SK-N-SH (cell line): ENCODE data around the gene PPP1R12B. TPM values are rescaled to one million over a fixed set of nuclear protein-coding genes. Genes with fewer than 3 reads are reported as not detected.
"Not testable (repeated sequence)": the region's sequence is repeated elsewhere in the genome, so short reads cannot be mapped to it uniquely, and the experiment has no call there.

Experiments
- CTCF ChIA-PET: fragments of 300-600, 350-600 bp; formaldehyde crosslinking; extraction: SDS; loops from one replicate; lab custom pipeline; 2021; lab: Yijun Ruan, JAX
- POLR2A ChIA-PET: fragments of 350-600 bp; sonication (Branson Sonifier 250); formaldehyde crosslinking; extraction: SDS; loops from one replicate; lab custom pipeline; 2020; ENCODE audit warnings: antibody characterized with exemption, inconsistent platforms; lab: Yijun Ruan, JAX
- DNase-seq: peaks from one replicate; pipeline ENCODE4 v3.0.0; 2012
- H2AFZ ChIP-seq: fragments of 200-600 bp; sonication (generic); 2 replicates; pipeline ENCODE4 v1.8.1; 2016; ENCODE audit warnings: antibody characterized with exemption, mild to moderate bottlenecking, low read depth
- H3F3A ChIP-seq: fragments of 200-600 bp; sonication (generic); replicated peaks from 2 replicates; pipeline ENCODE3; 2016; ENCODE audit warnings: antibody characterized with exemption, mild to moderate bottlenecking; ENCODE audit not compliant: insufficient read depth
- H3K27ac ChIP-seq, 2 experiments: fragments of 200-500 bp in 1 of 2; fragments of 200-600 bp in 1 of 2; sonication (Bioruptor generic) in 1 of 2; sonication (generic), shearing (Covaris generic) in 1 of 2; 2 replicates each; pipeline versions ENCODE4 v1.5.1 to v1.6.1; 2014 to 2016; ENCODE audit warnings: low read depth in 2 of 2, inconsistent platforms in 1 of 2, low read length in 1 of 2, mild to moderate bottlenecking in 1 of 2, mixed read lengths in 1 of 2
- H3K27me3 ChIP-seq: fragments of 200-600 bp; sonication (generic), shearing (Covaris generic); 2 replicates; pipeline ENCODE4 v1.6.1; 2016; ENCODE audit warnings: mixed run types; ENCODE audit not compliant: insufficient read depth
- H3K36me3 ChIP-seq, 2 experiments: fragments of 200-500 bp in 1 of 2; fragments of 200-600 bp in 1 of 2; sonication (Bioruptor generic) in 1 of 2; sonication (generic) in 1 of 2; replicated peaks in 1 of 2; 2 replicates each; pipeline versions ENCODE3 to v1.5.1; 2014 to 2016; ENCODE audit warnings: low read length in 1 of 2, mild to moderate bottlenecking in 1 of 2; ENCODE audit not compliant: insufficient read depth in 2 of 2, control insufficient read depth in 1 of 2
- H3K4me1 ChIP-seq, 2 experiments: fragments of 200-500 bp in 1 of 2; fragments of 200-600 bp in 1 of 2; sonication (Bioruptor generic) in 1 of 2; sonication (generic), shearing (Covaris generic) in 1 of 2; 2 replicates each; pipeline versions ENCODE4 v1.5.1 to v1.6.1; 2014 to 2016; ENCODE audit warnings: low read depth in 1 of 2, low read length in 1 of 2, mixed run types in 1 of 2; ENCODE audit not compliant: insufficient read depth in 2 of 2, control insufficient read depth in 1 of 2
- H3K4me2 ChIP-seq: fragments of 200-600 bp; sonication (generic), shearing (Covaris generic); 2 replicates; pipeline ENCODE4 v1.6.1; 2017; ENCODE audit warnings: mixed run types
- H3K4me3 ChIP-seq, 2 experiments: fragments of 200-500 bp in 1 of 2; fragments of 200-600 bp in 1 of 2; sonication (Bioruptor generic) in 1 of 2; sonication (generic), shearing (Covaris generic) in 1 of 2; 2 replicates each; pipeline versions ENCODE4 v1.5.1 to v1.8.1; 2014 to 2016; ENCODE audit warnings: low read depth in 2 of 2, inconsistent platforms in 1 of 2, low read length in 1 of 2, mild to moderate bottlenecking in 1 of 2, mixed read lengths in 1 of 2, moderate library complexity in 1 of 2
- H3K79me2 ChIP-seq: fragments of 200-600 bp; sonication (generic); 2 replicates; pipeline ENCODE4 v1.8.1; 2017; ENCODE audit warnings: mild to moderate bottlenecking; ENCODE audit not compliant: insufficient read depth
- H3K9ac ChIP-seq: fragments of 200-600 bp; sonication (generic); 2 replicates; pipeline ENCODE4 v1.6.1; 2017; ENCODE audit warnings: mixed run types
- H3K9me2 ChIP-seq: fragments of 200-600 bp; sonication (generic); 2 replicates; pipeline ENCODE4 v1.6.1; 2017; ENCODE audit warnings: mixed run types
- H3K9me3 ChIP-seq: fragments of 200-600 bp; sonication (generic); 2 replicates; pipeline ENCODE4 v1.6.1; 2017; ENCODE audit warnings: mixed run types, mild to moderate bottlenecking, moderate library complexity
- H4K20me1 ChIP-seq: fragments of 200-600 bp; sonication (generic); 2 replicates; pipeline ENCODE4 v1.6.1; 2017; ENCODE audit warnings: mild to moderate bottlenecking, mixed run types; ENCODE audit not compliant: insufficient read depth
- CTCF ChIP-seq: fragments of 200-600 bp; sonication (generic); IDR thresholded peaks from 2 replicates; pipeline ENCODE4 v1.6.1; 2017; ENCODE audit warnings: antibody characterized with exemption, mild to moderate bottlenecking, moderate library complexity
- FOXJ3 ChIP-seq: sonication (generic); formaldehyde crosslinking; IDR thresholded peaks from 2 replicates; pipeline ENCODE4 v1.5.1; 2020; ENCODE audit warnings: mild to moderate bottlenecking, missing genetic modification reagents
- FOXM1 ChIP-seq: IDR thresholded peaks from 2 replicates; pipeline ENCODE4 v1.4.0; 2012; ENCODE audit warnings: low read depth, mild to moderate bottlenecking
- RAD21 ChIP-seq: IDR thresholded peaks from 2 replicates; pipeline ENCODE4 v1.6.1; 2012; ENCODE audit warnings: mild to moderate bottlenecking, low read length
- RCOR1 ChIP-seq: fragments of 150-350 bp; IDR thresholded peaks from 2 replicates; pipeline ENCODE4 v1.6.1; 2017; ENCODE audit warnings: antibody characterized with exemption, low read length
- SMC3 ChIP-seq: IDR thresholded peaks from 2 replicates; pipeline ENCODE4 v1.6.1; 2012; ENCODE audit warnings: low read depth, low read length, improper control_type of control experiment
- TAF1 ChIP-seq: IDR thresholded peaks from 2 replicates; pipeline ENCODE4 v1.6.1; 2012; ENCODE audit warnings: low read depth, mild to moderate bottlenecking, low read length, moderate library complexity, borderline replicate concordance
- TCF12 ChIP-seq: IDR thresholded peaks from 2 replicates; pipeline ENCODE4 v1.4.0; 2012
- TEAD4 ChIP-seq: IDR thresholded peaks from 2 replicates; pipeline ENCODE4 v1.4.0; 2012; ENCODE audit warnings: mild to moderate bottlenecking, borderline replicate concordance; ENCODE audit not compliant: insufficient read depth
- WGBS: methylation state at CpG from one replicate; pipeline ENCODE4 v1.1.6; 2017; ENCODE audit warnings: low lambda C conversion rate; 5-methylcytosine and 5-hydroxymethylcytosine counted together
- polyA plus RNA-seq, 3 experiments: library from polyadenylated mRNA; depleted of rRNA; stranded (reverse); fragments of >200 nt; gene quantifications; 2 replicates each; pipeline ENCODE4 v1.2.3, GENCODE V29; 2012
- TF ChIP-seq, protein P1 (sequence below): IDR thresholded peaks from 2 replicates; pipeline ENCODE4 v1.4.0; 2012; ENCODE audit warnings: low read depth, borderline replicate concordance

PPP1R12B gene
- polyA plus RNA-seq, 1 of the 3 experiments (the other 2 are of a cell fraction): 2.8 TPM

- Histone ChIP-seq H3K4me1 (peaks cover 23 to 29% of the 10 kb centered on the region in 2 experiments; a peak in 3 of 4 replicates), H3K4me2 (peak overlapping the region; percentile 66), H3K27ac (peak overlapping the region; percentile 30 to 58)
- H3K9me2 ChIP-seq, H3K36me3 ChIP-seq, H2AFZ ChIP-seq, H4K20me1 ChIP-seq, H3K9ac ChIP-seq, H3K9me3 ChIP-seq, H3K27me3 ChIP-seq, H3K4me3 ChIP-seq, H3K79me2 ChIP-seq, DNase-seq, POLR2A ChIA-PET, H3F3A ChIP-seq: not testable (repeated sequence)
- CTCF ChIA-PET: interaction anchor here (1.5 to 3.1 kb wide), 4 partner anchors 14 to 149 kb away, joined by 5 to 19 read pairs (median 8); no protein-coding TSS in a partner anchor
- TF ChIP-seq RAD21: peak; percentile 55
- TF ChIP-seq CTCF: peak; percentile 48
- TF ChIP-seq SMC3: peak; percentile 45
- 91% methylated on average over 11 of the region's 11 CpGs for WGBS
Measured at GRCh38 chr1:202614363-202615207, 266.1 kb downstream of the PPP1R12B start.

DNA sequence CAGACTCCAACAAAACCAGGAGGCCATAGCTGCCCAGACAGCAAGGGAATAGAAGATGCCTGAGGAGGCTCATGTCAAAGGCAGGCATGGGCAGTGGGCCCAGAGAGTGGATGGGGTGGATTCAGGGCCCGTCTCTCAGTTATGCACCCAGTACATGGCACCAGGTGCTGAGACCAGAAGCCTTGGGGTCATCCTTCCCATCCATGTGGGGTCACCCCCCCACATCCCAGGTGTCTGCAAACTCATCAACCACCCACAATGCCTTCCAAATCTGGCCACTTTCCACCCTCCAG is 266.7 kb downstream of the PPP1R12B start:
- H3K79me2 ChIP-seq, H3K9me3 ChIP-seq, H4K20me1 ChIP-seq, POLR2A ChIA-PET, DNase-seq, H2AFZ ChIP-seq, H3K36me3 ChIP-seq, H3K9ac ChIP-seq, H3K27me3 ChIP-seq, H3F3A ChIP-seq, H3K9me2 ChIP-seq, H3K4me3 ChIP-seq: not testable (repeated sequence)
- peak overlapping the region; percentile 30 to 58 for H3K27ac ChIP-seq
- WGBS: no CpG with 5 or more reads among the region's 1 CpG
- H3K4me2 ChIP-seq: peak overlapping the region; percentile 66
- CTCF ChIA-PET: interaction anchor here (2.5 to 3.1 kb wide), 2 partner anchors 14 to 114 kb away, joined by 11 to 19 read pairs; no protein-coding TSS in a partner anchor
- H3K4me1 ChIP-seq: peaks cover 23 to 29% of the 10 kb centered on the region in 2 experiments; a peak in 3 of 4 replicates

DNA sequence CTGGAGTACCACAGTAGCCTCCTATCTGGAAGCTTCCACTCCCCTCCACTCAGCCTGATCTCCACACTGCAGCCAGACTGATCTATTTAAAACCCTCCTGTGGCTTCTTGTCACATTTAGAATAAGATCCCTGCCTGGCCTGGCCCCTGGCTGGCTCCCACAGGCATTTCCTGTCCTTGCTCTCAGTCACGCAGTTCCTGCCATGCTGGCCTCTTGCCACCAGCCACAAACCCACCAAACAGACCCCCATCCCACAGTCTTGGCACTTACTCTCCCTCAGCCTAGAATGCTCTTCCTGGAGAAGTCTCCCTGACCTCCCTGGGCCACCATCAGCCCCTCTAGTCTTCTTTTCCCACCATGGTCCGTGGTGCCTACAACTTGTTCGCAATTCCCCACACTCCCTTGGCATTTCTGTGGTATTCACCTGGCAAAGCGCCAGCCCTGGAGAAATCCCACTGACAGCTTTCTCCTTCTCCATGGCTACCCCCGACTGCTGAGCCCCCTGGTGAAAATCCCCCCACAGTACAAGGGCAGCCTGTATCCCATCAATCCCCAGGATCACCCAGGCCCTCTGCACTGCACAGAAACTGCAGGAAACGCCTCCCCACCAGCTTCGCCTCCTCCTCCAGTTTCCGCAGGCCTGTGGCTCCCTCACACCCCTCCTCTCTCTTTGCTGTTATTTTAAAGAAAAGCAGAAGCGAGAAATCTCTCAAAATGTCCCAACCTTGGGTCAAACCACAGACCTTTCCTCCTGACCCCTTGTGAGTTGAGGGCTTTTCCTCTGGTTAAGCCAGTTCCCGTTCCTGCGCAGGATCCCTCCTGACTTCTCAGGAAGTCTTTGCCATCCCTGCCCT is 267.2 kb downstream of the PPP1R12B start:
- no peaks in the 10 kb centered on the region for H3K9me2 ChIP-seq
- peak; percentile 34 for DNase-seq
- no peaks in the 10 kb centered on the region for H3K79me2 ChIP-seq
- H3K27ac ChIP-seq: peak overlapping the region; percentile 30 to 58
- no peaks in the 10 kb centered on the region for H3K9me3 ChIP-seq
- no peak overlapping the region for H3K4me3 ChIP-seq
- no peaks in the 10 kb centered on the region for H3K27me3 ChIP-seq
- POLR2A ChIA-PET: no interaction called here
- CTCF ChIA-PET: interaction anchor here (1.2 to 3.1 kb wide), 3 partner anchors 15 to 114 kb away, joined by 3 to 19 read pairs (median 11); no protein-coding TSS in a partner anchor
- H3K4me1 ChIP-seq: peaks cover 23 to 29% of the 10 kb centered on the region in 2 experiments; a peak in 3 of 4 replicates
- H4K20me1 ChIP-seq: no peaks in the 10 kb centered on the region
- H3K36me3 ChIP-seq: no peaks in the 10 kb centered on the region
- H2AFZ ChIP-seq: peak overlapping the region; percentile 56; the same call in 1 of the 2 replicates
- 56% methylated on average over 11 of the region's 11 CpGs for WGBS
- H3F3A ChIP-seq: peaks cover 7% of the 10 kb centered on the region
- H3K9ac ChIP-seq: no peak overlapping the region
- H3K4me2 ChIP-seq: peak overlapping the region; percentile 66
- TF ChIP-seq FOXJ3 (CRISPR knock-in tag) (no peak), FOXM1 (no peak), RAD21 (no peak), TCF12 (peak; percentile 78), TEAD4 (0 out of 2 replicates have a peak, but pooled peaks have one; percentile 54), TAF1 (no peak), CTCF (0 out of 2 replicates have a peak, but pooled peaks have one; percentile 17), RCOR1 (no peak)
- TF ChIP-seq, protein P1, sequence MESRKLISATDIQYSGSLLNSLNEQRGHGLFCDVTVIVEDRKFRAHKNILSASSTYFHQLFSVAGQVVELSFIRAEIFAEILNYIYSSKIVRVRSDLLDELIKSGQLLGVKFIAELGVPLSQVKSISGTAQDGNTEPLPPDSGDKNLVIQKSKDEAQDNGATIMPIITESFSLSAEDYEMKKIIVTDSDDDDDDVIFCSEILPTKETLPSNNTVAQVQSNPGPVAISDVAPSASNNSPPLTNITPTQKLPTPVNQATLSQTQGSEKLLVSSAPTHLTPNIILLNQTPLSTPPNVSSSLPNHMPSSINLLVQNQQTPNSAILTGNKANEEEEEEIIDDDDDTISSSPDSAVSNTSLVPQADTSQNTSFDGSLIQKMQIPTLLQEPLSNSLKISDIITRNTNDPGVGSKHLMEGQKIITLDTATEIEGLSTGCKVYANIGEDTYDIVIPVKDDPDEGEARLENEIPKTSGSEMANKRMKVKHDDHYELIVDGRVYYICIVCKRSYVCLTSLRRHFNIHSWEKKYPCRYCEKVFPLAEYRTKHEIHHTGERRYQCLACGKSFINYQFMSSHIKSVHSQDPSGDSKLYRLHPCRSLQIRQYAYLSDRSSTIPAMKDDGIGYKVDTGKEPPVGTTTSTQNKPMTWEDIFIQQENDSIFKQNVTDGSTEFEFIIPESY: no peak
